Breast epithelium (tissue), 4 donors: ENCODE measurements around the gene FAM110C. TPM values are rescaled to one million over a fixed set of nuclear protein-coding genes. Genes with fewer than 3 reads are reported as not detected.

Experiments
- DNase-seq, 2 donors: peaks; one replicate each; pipeline ENCODE4 v3.0.0-alpha.2; 2019; ENCODE audit warnings: low spot score in 2 of 2
- H3K27ac ChIP-seq, 2 donors: fragments of 200-600 bp; sonication (generic) in 1 of 2; one replicate each; pipeline ENCODE4 v1.5.1; 2016 to 2019; ENCODE audit warnings: mild to moderate bottlenecking in 1 of 2
- H3K27me3 ChIP-seq, 2 donors: fragments of 200-600 bp; sonication (generic) in 1 of 2; one replicate each; pipeline versions ENCODE4 v1.5.1 to v1.6.0; 2017 to 2019; ENCODE audit warnings: control low read depth in 1 of 2, mild to moderate bottlenecking in 1 of 2
- H3K36me3 ChIP-seq: fragments of 200-600 bp; one replicate; pipeline ENCODE4 v1.5.1; 2019
- H3K4me1 ChIP-seq, 2 donors: fragments of 200-600 bp; sonication (generic); one replicate each; pipeline ENCODE4 v1.5.1; 2016 to 2019; ENCODE audit warnings: control low read depth in 1 of 2
- H3K4me3 ChIP-seq, 3 donors: fragments of 200-600 bp; sonication (generic); 1 replicate in 2 of 3; 2 replicates in 1 of 3; pipeline ENCODE4 v1.5.1; 2016 to 2019; ENCODE audit warnings: mild to moderate bottlenecking in 3 of 3, moderate library complexity in 2 of 3
- H3K9me3 ChIP-seq, 2 donors: fragments of 200-600 bp; sonication (generic) in 1 of 2; one replicate each; pipeline ENCODE4 v1.5.1; 2016 to 2019; ENCODE audit warnings: control low read depth in 1 of 2
- CTCF ChIP-seq, 3 donors: fragments of 450-650 bp; IDR thresholded peaks; one replicate each; pipeline ENCODE4 v1.5.1; 2016 to 2017; ENCODE audit warnings: antibody characterized with exemption in 3 of 3, mild to moderate bottlenecking in 3 of 3, moderate library complexity in 3 of 3
- POLR2A ChIP-seq: fragments of 450-650 bp; IDR thresholded peaks from one replicate; pipeline ENCODE4 v1.6.1; 2016; ENCODE audit warnings: antibody characterized with exemption, mild to moderate bottlenecking, moderate library complexity
- POLR2AphosphoS5 ChIP-seq, 3 donors: sonication (generic); formaldehyde crosslinking; IDR thresholded peaks; one replicate each; pipeline ENCODE4 v1.6.1; 2017; ENCODE audit warnings: antibody characterized with exemption in 3 of 3
- intact Hi-C: fragments of 100-400 bp; cut with DNase I; formaldehyde crosslinking; loops from one replicate; pipeline ENCODE4 v1.15.1; 2023; ENCODE audit warnings: low total_unique reads
- total RNA-seq, 3 donors: library from RNA; depleted of rRNA; stranded (reverse); fragments of >200 nt; gene quantifications; one replicate each; pipeline ENCODE4 v1.1.0, GENCODE V29; 2016

Gene FAM110C
- total RNA-seq = 10 to 100 TPM in 1 of 3 donors, 1 to 10 TPM in 2; 1.6 to 30.7 (median 7.2) TPM

- Histone ChIP-seq H3K27me3 (peaks cover 0 to 11% of the 10 kb centered on the region in 2 donors), H3K4me1 (peaks cover 0 to 8% of the 10 kb centered on the region in 2 donors), H3K9me3 (no peaks in the 10 kb centered on the region), H3K4me3 (peak within 1 kb of the TSS; percentile 30 to 84 (median 72)), H3K36me3 (no peaks in the 10 kb centered on the region), H3K27ac (peak within 1 kb of the TSS; percentile 92 to 95)
- intact Hi-C loops = no loop called here
- DNase-seq = peak; percentile 77 to 83
- TF ChIP-seq POLR2AphosphoS5 (IDR thresholded peaks at IDR 0.05) (peak in 2 of 3 donors; percentile 41 to 83), POLR2A (no peak)
These were observed at the start of gene FAM110C for GRCh38 chr2:46471-47345. Gene FAM110C, minus strand, starts transcription at chr2:46505. Its CDS starts 120 bp downstream, at chr2:46385.

GRCh38 chr2:92326-92725, 46.0 kb upstream of the FAM110C start:
- DNase-seq = no peak
- Histone ChIP-seq H3K36me3 (no peaks in the 10 kb centered on the region), H3K9me3 (no peaks in the 10 kb centered on the region), H3K27ac (no peak overlapping the region), H3K27me3 (no peaks in the 10 kb centered on the region), H3K4me3 (no peak overlapping the region), H3K4me1 (no peaks in the 10 kb centered on the region)
- intact Hi-C loops = no loop called here
- TF ChIP-seq POLR2A = no peak
- TF ChIP-seq CTCF (IDR thresholded peaks at IDR 0.05) = no peak
- no peak for TF ChIP-seq POLR2AphosphoS5 (IDR thresholded peaks at IDR 0.05)

GRCh38 chr2:90645-91312, 44.5 kb upstream of the FAM110C start:
- intact Hi-C loops = no loop called here
- no peaks in the 10 kb centered on the region for H3K36me3 ChIP-seq
- H3K9me3 ChIP-seq = no peaks in the 10 kb centered on the region
- DNase-seq = no peak
- no peaks in the 10 kb centered on the region for H3K4me1 ChIP-seq
- H3K27me3 ChIP-seq = no peaks in the 10 kb centered on the region
- H3K4me3 ChIP-seq = no peak overlapping the region
- H3K27ac ChIP-seq = no peak overlapping the region
- TF ChIP-seq POLR2A = no peak
- TF ChIP-seq CTCF (IDR thresholded peaks at IDR 0.05) = no peak
- TF ChIP-seq POLR2AphosphoS5 (IDR thresholded peaks at IDR 0.05) = no peak

- no peaks in the 10 kb centered on the region for H3K36me3 ChIP-seq
- no peak for DNase-seq
- no peak overlapping the region for H3K27ac ChIP-seq
- no peak overlapping the region for H3K4me3 ChIP-seq
- no peak for TF ChIP-seq POLR2AphosphoS5 (IDR thresholded peaks at IDR 0.05)
- TF ChIP-seq CTCF (IDR thresholded peaks at IDR 0.05) = no peak
- no peak for TF ChIP-seq POLR2A
- H3K4me1 ChIP-seq = no peaks in the 10 kb centered on the region
- intact Hi-C loops = no loop called here
- no peaks in the 10 kb centered on the region for H3K9me3 ChIP-seq
- no peaks in the 10 kb centered on the region for H3K27me3 ChIP-seq
These were observed 39.5 kb upstream of the FAM110C start for GRCh38 chr2:85761-86160.

- DNase-seq = no peak
- no peaks in the 10 kb centered on the region for H3K4me1 ChIP-seq
- no peak overlapping the region for H3K4me3 ChIP-seq
- H3K27ac ChIP-seq = no peak overlapping the region
- no peaks in the 10 kb centered on the region for H3K36me3 ChIP-seq
- no peaks in the 10 kb centered on the region for H3K27me3 ChIP-seq
- intact Hi-C loops = no loop called here
- H3K9me3 ChIP-seq = no peaks in the 10 kb centered on the region
- TF ChIP-seq POLR2AphosphoS5 (IDR thresholded peaks at IDR 0.05) (no peak), CTCF (IDR thresholded peaks at IDR 0.05) (no peak), POLR2A (no peak)
These were observed 37.8 kb upstream of the FAM110C start for GRCh38 chr2:84121-84520.
